Mesenchymal stem cell (in vitro differentiated cells and primary cell): Measurements from ENCODE around the gene PPP3CA.

Source experiments
- DNase-seq: peaks from one replicate; pipeline ENCODE4 v3.0.0-alpha.2; 2013
- H2AFZ ChIP-seq: one replicate; pipeline ENCODE4 v1.6.1; 2013; ENCODE audit warnings: low read depth, mild to moderate bottlenecking, control low read depth, inconsistent platforms, low read length, moderate library complexity
- H2AK5ac ChIP-seq: 2 replicates; pipeline ENCODE4 v1.6.1; 2013; ENCODE audit warnings: low read length, moderate library complexity, mild to moderate bottlenecking, inconsistent platforms; ENCODE audit not compliant: severe bottlenecking
- H2BK120ac ChIP-seq: one replicate; pipeline ENCODE4 v1.6.1; 2013; ENCODE audit warnings: low read depth, mild to moderate bottlenecking, inconsistent platforms, low read length, moderate library complexity
- H2BK12ac ChIP-seq, 2 experiments: one replicate each; pipeline ENCODE4 v1.6.1; 2013; ENCODE audit warnings: inconsistent platforms in 2 of 2, low read length in 2 of 2, mild to moderate bottlenecking in 2 of 2, moderate library complexity in 2 of 2, control low read depth in 1 of 2
- H2BK15ac ChIP-seq: one replicate; pipeline ENCODE4 v1.6.1; 2013; ENCODE audit warnings: mild to moderate bottlenecking, low read depth, inconsistent platforms; ENCODE audit not compliant: poor library complexity, severe bottlenecking
- H2BK5ac ChIP-seq: 2 replicates; pipeline ENCODE4 v1.6.1; 2013; ENCODE audit warnings: low read depth, mild to moderate bottlenecking, low read length, control low read depth, inconsistent platforms; ENCODE audit not compliant: poor library complexity, severe bottlenecking
- H3K14ac ChIP-seq, 2 experiments: one replicate each; pipeline ENCODE4 v1.6.1; 2013; ENCODE audit warnings: inconsistent platforms in 2 of 2, low read length in 2 of 2, control low read depth in 1 of 2, mild to moderate bottlenecking in 1 of 2, moderate library complexity in 1 of 2
- H3K18ac ChIP-seq, 2 experiments: one replicate each; pipeline ENCODE4 v1.6.1; 2013; ENCODE audit warnings: inconsistent platforms in 2 of 2, low read length in 2 of 2, control low read depth in 1 of 2, low read depth in 1 of 2, mild to moderate bottlenecking in 1 of 2
- H3K23ac ChIP-seq, 2 experiments: one replicate each; pipeline ENCODE4 v1.6.1; 2013; ENCODE audit warnings: inconsistent platforms in 2 of 2, low read length in 2 of 2, mild to moderate bottlenecking in 2 of 2, moderate library complexity in 2 of 2, control low read depth in 1 of 2
- H3K27ac ChIP-seq: 2 replicates; pipeline ENCODE4 v1.5.1; 2013; ENCODE audit warnings: mild to moderate bottlenecking, moderate library complexity, low read length, control low read depth, inconsistent platforms; ENCODE audit not compliant: poor library complexity, severe bottlenecking
- H3K27me3 ChIP-seq, 2 experiments: 2 replicates each; pipeline versions ENCODE4 v1.6.1 to v1.7.0; 2013; ENCODE audit warnings: low read length in 2 of 2, mild to moderate bottlenecking in 2 of 2, moderate library complexity in 2 of 2, control low read depth in 1 of 2, inconsistent platforms in 1 of 2; ENCODE audit not compliant: control insufficient read depth in 1 of 2, insufficient read depth in 1 of 2
- H3K36me3 ChIP-seq, 2 experiments: 2 replicates each; pipeline versions ENCODE4 v1.6.1 to v1.7.0; 2013; ENCODE audit warnings: low read length in 2 of 2, control low read depth in 1 of 2, inconsistent platforms in 1 of 2, low read depth in 1 of 2, mild to moderate bottlenecking in 1 of 2; ENCODE audit not compliant: insufficient read depth in 2 of 2, control insufficient read depth in 1 of 2
- H3K4ac ChIP-seq, 2 experiments: one replicate each; pipeline ENCODE4 v1.6.1; 2013; ENCODE audit warnings: inconsistent platforms in 2 of 2, low read length in 2 of 2, mild to moderate bottlenecking in 2 of 2, moderate library complexity in 2 of 2, control low read depth in 1 of 2, low read depth in 1 of 2
- H3K4me1 ChIP-seq: 2 replicates; pipeline ENCODE4 v1.6.1; 2013; ENCODE audit warnings: low read depth, low read length, control low read depth; ENCODE audit not compliant: control insufficient read depth, insufficient read depth
- H3K4me2 ChIP-seq: 2 replicates; pipeline ENCODE4 v1.6.1; 2013; ENCODE audit warnings: low read length, mild to moderate bottlenecking, inconsistent platforms; ENCODE audit not compliant: poor library complexity, severe bottlenecking
- H3K4me3 ChIP-seq, 2 experiments: 2 replicates each; pipeline versions ENCODE4 v1.5.1 to v1.7.0; 2013; ENCODE audit warnings: low read length in 2 of 2, mild to moderate bottlenecking in 2 of 2, control low read depth in 1 of 2, low read depth in 1 of 2; ENCODE audit not compliant: insufficient read depth in 1 of 2
- H3K79me1 ChIP-seq: replicated peaks from 2 replicates; pipeline ENCODE4 v1.6.1; 2013; ENCODE audit warnings: mild to moderate bottlenecking, control low read depth, low read length, inconsistent platforms; ENCODE audit not compliant: poor library complexity, severe bottlenecking
- H3K9ac ChIP-seq: 2 replicates; pipeline ENCODE4 v1.7.0; 2013; ENCODE audit warnings: mild to moderate bottlenecking, low read length, moderate library complexity
- H3K9me3 ChIP-seq: 2 replicates; pipeline ENCODE4 v1.7.0; 2013; ENCODE audit warnings: mild to moderate bottlenecking, low read length; ENCODE audit not compliant: control insufficient read depth
- H4K8ac ChIP-seq: one replicate; pipeline ENCODE4 v1.6.1; 2013; ENCODE audit warnings: inconsistent platforms, mild to moderate bottlenecking, low read length, moderate library complexity
- H4K91ac ChIP-seq: one replicate; pipeline ENCODE4 v1.6.1; 2013; ENCODE audit warnings: mild to moderate bottlenecking, low read length, inconsistent platforms
- WGBS: methylation state at CpG from one replicate; pipeline ENCODE4 v1.1.7; 2013; ENCODE audit warnings: mixed read lengths; 5-methylcytosine and 5-hydroxymethylcytosine counted together

The PPP3CA gene

GRCh38 chr4:101291198-101291597 lies 56.1 kb downstream of the PPP3CA start:
- Histone ChIP-seq H2AFZ (no peak overlapping the region), H3K36me3 (no peaks in the 10 kb centered on the region), H3K4me3 (no peak overlapping the region), H4K8ac (no peak overlapping the region), H4K91ac (no peak overlapping the region), H3K79me1 (peaks cover 15% of the 10 kb centered on the region), H2BK120ac (no peak overlapping the region), H2AK5ac (no peak overlapping the region), H3K4ac (no peak overlapping the region), H3K27me3 (no peaks in the 10 kb centered on the region), H3K27ac (no peak overlapping the region), H2BK12ac (no peak overlapping the region), H3K9me3 (no peaks in the 10 kb centered on the region), H3K18ac (no peak overlapping the region), H2BK5ac (no peak overlapping the region), H3K9ac (no peak overlapping the region), H3K4me1 (peaks cover 3% of the 10 kb centered on the region), H3K14ac (no peak overlapping the region), H3K4me2 (no peak overlapping the region), H3K23ac (no peak overlapping the region), H2BK15ac (no peak overlapping the region)
- DNase-seq, result no peak
- 88% methylated on average over 1 of the region's 1 CpG for WGBS

- Histone ChIP-seq H3K27ac (no peak overlapping the region), H3K9ac (no peak overlapping the region), H3K36me3 (no peaks in the 10 kb centered on the region), H2BK12ac (no peak overlapping the region), H4K91ac (no peak overlapping the region), H2BK120ac (no peak overlapping the region), H3K4me1 (peaks cover 3% of the 10 kb centered on the region), H2BK15ac (no peak overlapping the region), H3K79me1 (peaks cover 15% of the 10 kb centered on the region), H2BK5ac (no peak overlapping the region), H3K4me3 (no peak overlapping the region), H3K18ac (no peak overlapping the region), H3K27me3 (no peaks in the 10 kb centered on the region), H3K9me3 (no peaks in the 10 kb centered on the region), H2AFZ (no peak overlapping the region), H3K4me2 (no peak overlapping the region), H2AK5ac (no peak overlapping the region), H3K4ac (no peak overlapping the region), H4K8ac (no peak overlapping the region), H3K14ac (no peak overlapping the region), H3K23ac (no peak overlapping the region)
- no peak for DNase-seq
- WGBS, result 98% methylated on average over 3 of the region's 3 CpGs
Observed at GRCh38 chr4:101290654-101291053, 56.7 kb downstream of the PPP3CA start.

GRCh38 chr4:101289306-101289705 lies 58.0 kb downstream of the PPP3CA start:
- no peak overlapping the region for H4K8ac ChIP-seq
- no peak overlapping the region for H3K9ac ChIP-seq
- H2BK15ac ChIP-seq, result no peak overlapping the region
- H3K36me3 ChIP-seq, result no peaks in the 10 kb centered on the region
- H2BK12ac ChIP-seq, result no peak overlapping the region
- no peak overlapping the region for H3K23ac ChIP-seq
- H2AK5ac ChIP-seq, result no peak overlapping the region
- peaks cover 13% of the 10 kb centered on the region for H3K79me1 ChIP-seq
- no peak overlapping the region for H2BK5ac ChIP-seq
- H3K14ac ChIP-seq, result no peak overlapping the region
- no peak overlapping the region for H3K27ac ChIP-seq
- H3K4me2 ChIP-seq, result no peak overlapping the region
- H3K18ac ChIP-seq, result no peak overlapping the region
- H2AFZ ChIP-seq, result no peak overlapping the region
- no peak overlapping the region for H3K4ac ChIP-seq
- over 99% methylated on average over 2 of the region's 2 CpGs for WGBS
- H3K4me3 ChIP-seq, result no peak overlapping the region
- H4K91ac ChIP-seq, result no peak overlapping the region
- no peak for DNase-seq
- H3K9me3 ChIP-seq, result no peaks in the 10 kb centered on the region
- no peaks in the 10 kb centered on the region for H3K27me3 ChIP-seq
- peaks cover 3% of the 10 kb centered on the region for H3K4me1 ChIP-seq
- H2BK120ac ChIP-seq, result no peak overlapping the region

GRCh38 chr4:101288365-101289145 lies 58.8 kb downstream of the PPP3CA start:
- peaks cover 11% of the 10 kb centered on the region for H3K79me1 ChIP-seq
- no peak overlapping the region for H3K4me3 ChIP-seq
- H3K9me3 ChIP-seq, result no peaks in the 10 kb centered on the region
- no peak overlapping the region for H4K8ac ChIP-seq
- DNase-seq, result no peak
- H3K4me2 ChIP-seq, result no peak overlapping the region
- no peak overlapping the region for H2BK12ac ChIP-seq
- no peak overlapping the region for H3K23ac ChIP-seq
- H2AK5ac ChIP-seq, result no peak overlapping the region
- H2BK5ac ChIP-seq, result no peak overlapping the region
- no peak overlapping the region for H3K14ac ChIP-seq
- no peaks in the 10 kb centered on the region for H3K27me3 ChIP-seq
- H3K4me1 ChIP-seq, result peaks cover 3% of the 10 kb centered on the region
- H3K36me3 ChIP-seq, result no peaks in the 10 kb centered on the region
- H2AFZ ChIP-seq, result no peak overlapping the region
- H2BK120ac ChIP-seq, result no peak overlapping the region
- H2BK15ac ChIP-seq, result no peak overlapping the region
- H3K9ac ChIP-seq, result peak overlapping the region; percentile 36
- H3K18ac ChIP-seq, result no peak overlapping the region
- H3K27ac ChIP-seq, result no peak overlapping the region
- WGBS, result 85% methylated on average over 6 of the region's 6 CpGs
- H4K91ac ChIP-seq, result no peak overlapping the region
- H3K4ac ChIP-seq, result no peak overlapping the region
